Peyer's patch (tissue), 4 donors: ENCODE results near the gene ARAP2.

Source experiments
- CTCF ChIP-seq, 6 experiments: fragments of 450-650 bp in 4 of 6; fragments of 200-600 bp in 2 of 6; sonication (generic) in 1 of 6; IDR thresholded peaks; one replicate each; pipeline ENCODE4 v1.5.1; 2017 to 2019; ENCODE audit warnings: antibody characterized with exemption in 6 of 6, mild to moderate bottlenecking in 3 of 6, moderate library complexity in 1 of 6
- POLR2A ChIP-seq, 2 donors: fragments of 450-650 bp; IDR thresholded peaks; one replicate each; pipeline ENCODE4 v1.5.1; 2017; ENCODE audit warnings: antibody characterized with exemption in 2 of 2, mild to moderate bottlenecking in 2 of 2, moderate library complexity in 2 of 2

- no peak for TF ChIP-seq CTCF (IDR thresholded peaks at IDR 0.05)
- no peak for TF ChIP-seq POLR2A (IDR thresholded peaks at IDR 0.05)
These were observed 34.2 kb downstream of the ARAP2 start for GRCh38 chr4:36209941-36210649.
